ENCODE measurements around the gene OLA1. TPM values are rescaled to one million over a fixed set of nuclear protein-coding genes. Genes with fewer than 3 reads are reported as not detected.

OLA1 gene
- total and polyA plus RNA-seq, 2 of the 4 experiments (the other 2 are of a cell fraction), result 54.7 to 71.2 TPM

- Histone ChIP-seq H4K20me1 (ENCODE audit: insufficient read depth, low read length) (peaks cover 5% of the 10 kb centered on the region; the same call in 1 of the 2 replicates), H2BK15ac (ENCODE audit: low read depth, low read length) (no peak overlapping the region), H3K4ac (ENCODE audit: low read depth, low read length) (no peak overlapping the region), H3K27me3 (ENCODE audit: control insufficient read depth, insufficient read depth, low read length) (no peaks in the 10 kb centered on the region), H2AK5ac (ENCODE audit: low read depth, low read length) (no peak overlapping the region), H2AFZ (replicated peaks; ENCODE audit: low read length, poor library complexity) (no peak overlapping the region), H4K91ac (ENCODE audit: insufficient read depth, low read depth, low read length) (no peak overlapping the region), H3K27ac (ENCODE audit: insufficient read depth, low read length) (no peak overlapping the region), H3K23ac (ENCODE audit: low read depth, low read length) (no peak overlapping the region), H2BK120ac (ENCODE audit: low read depth, low read length) (no peak overlapping the region), H3K4me1 (ENCODE audit: control insufficient read depth, insufficient read depth, low read length) (no peaks in the 10 kb centered on the region), H3K36me3 (ENCODE audit: control insufficient read depth, insufficient read depth, low read length) (no peaks in the 10 kb centered on the region; the same call in 1 of the 2 replicates), H2AK9ac (replicated peaks; ENCODE audit: low read depth, low read length, poor library complexity) (no peak overlapping the region), H3K9me1 (ENCODE audit: insufficient read depth, low read length) (0 out of 2 replicates have a peak, but pooled peaks cover 4% of the 10 kb centered on the region), H2BK5ac (ENCODE audit: low read depth, low read length, poor library complexity, severe bottlenecking) (no peak overlapping the region), H4K5ac (ENCODE audit: low read depth, low read length) (no peak overlapping the region), H4K8ac (ENCODE audit: low read depth in 2 of 2, low read length in 2 of 2) (no peak overlapping the region), H2BK20ac (ENCODE audit: low read depth, low read length) (no peak overlapping the region), H3K9me3 (ENCODE audit: control insufficient read depth, insufficient read depth, low read length) (no peaks in the 10 kb centered on the region), H3K56ac (ENCODE audit: extremely low read depth, insufficient read depth, low read length) (no peak overlapping the region), H3K4me2 (ENCODE audit: low read depth, low read length) (no peak overlapping the region), H3K18ac (ENCODE audit: low read depth, low read length) (no peak overlapping the region), H3K79me1 (ENCODE audit: low read depth in 1 of 2, low read length in 2 of 2) (peaks cover 20 to 29% of the 10 kb centered on the region in 2 experiments; a peak in 3 of 4 replicates), H3K9ac (ENCODE audit: low read depth, low read length) (no peak overlapping the region), H3K4me3 (ENCODE audit: insufficient read depth, low read depth, low read length) (no peak overlapping the region), H3K14ac (replicated peaks; ENCODE audit: low read depth, low read length) (no peak overlapping the region)
- ATAC-seq (ENCODE audit: low read depth), result no peak
- TF ChIP-seq CHD1 (IDR thresholded peaks at IDR 0.05; ENCODE audit: low read depth, low read length) (no peak), RFX5 (IDR thresholded peaks at IDR 0.05; ENCODE audit: low read depth, low read length) (no peak), MAFK (IDR thresholded peaks at IDR 0.05; ENCODE audit: low read depth, low read length) (no peak), USF2 (IDR thresholded peaks at IDR 0.05; ENCODE audit: low read depth, low read length) (no peak), ELK1 (IDR thresholded peaks at IDR 0.05; ENCODE audit: borderline replicate concordance, low read depth, low read length) (no peak), SMC3 (IDR thresholded peaks at IDR 0.05; ENCODE audit: low read depth, low read length) (no peak)
- ChIA-PET POLR2A (ENCODE audit: unreplicated experiment) (no interaction called here), CTCF (no interaction called here)
- intact Hi-C loops (cut with micrococcal nuclease) (no loop called here), in situ Hi-C loops (cut with MboI; ENCODE audit: low sequenced_read_pairs) (no loop called here), dilution Hi-C loops (cut with HindIII; ENCODE audit: low sequenced_read_pairs, unreplicated experiment) (no loop called here)
- BruUV-seq (replicated peaks), result no TSS peak
- no CpG with 5 or more reads among the region's 4 CpGs for WGBS, 2 experiments (ENCODE audit: extremely low coverage in 2 of 2, insufficient read length in 1 of 2)
- DNase-seq, result no peak
Observed at GRCh38 chr2:174219321-174219720, 29.0 kb downstream of the OLA1 start.

Measured in IMR-90 (cell line).